NCI-H1417 (cell line): ENCODE data around the gene LRP1-AS.

ENCODE experiments used
- DNase-seq, 3 experiments: peaks; one replicate each; lab custom pipeline; 2025; lab: John Stamatoyannopoulos, UW

The LRP1-AS gene

DNA sequence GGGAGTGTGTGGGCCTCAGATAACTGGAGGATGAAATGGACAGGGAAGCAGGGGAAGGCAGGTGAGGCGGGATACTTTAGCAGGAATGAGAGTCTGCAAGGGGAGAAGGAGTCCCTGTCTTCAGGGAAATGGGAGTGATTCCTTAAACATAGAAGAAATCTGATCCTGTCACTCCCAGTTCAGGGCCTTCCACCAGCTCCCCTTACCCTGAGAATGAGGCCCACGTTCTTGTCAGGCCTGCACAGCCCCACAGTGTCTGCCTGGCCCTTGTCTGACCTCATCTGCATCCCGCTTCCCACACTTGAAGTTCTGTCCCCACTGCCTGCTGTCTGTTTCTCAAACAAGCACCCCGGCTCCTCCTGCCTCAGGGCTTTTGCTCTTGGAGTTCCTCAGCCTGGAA, 12.6 kb upstream of the LRP1-AS start:
- no peak for DNase-seq

DNA sequence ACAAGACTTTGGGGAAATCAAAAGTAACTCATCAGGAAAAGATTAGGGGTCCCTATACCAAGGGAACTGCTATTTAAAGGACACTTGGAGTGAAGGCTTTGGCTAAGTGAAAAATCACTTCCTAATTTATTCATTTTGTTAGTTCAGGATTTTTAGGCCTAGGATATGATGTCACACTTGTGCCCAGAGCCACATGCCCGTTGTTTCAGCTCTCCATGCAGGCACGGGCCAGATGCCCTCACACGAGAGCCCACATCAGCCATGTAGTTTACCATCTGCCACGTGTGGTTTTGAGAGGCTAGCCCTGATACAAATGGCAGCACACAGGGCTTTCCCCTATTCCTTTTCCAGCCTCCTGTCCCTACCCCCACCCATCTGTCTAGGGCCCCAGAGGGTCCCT, 11.9 kb upstream of the LRP1-AS start:
- no peak for DNase-seq

DNA sequence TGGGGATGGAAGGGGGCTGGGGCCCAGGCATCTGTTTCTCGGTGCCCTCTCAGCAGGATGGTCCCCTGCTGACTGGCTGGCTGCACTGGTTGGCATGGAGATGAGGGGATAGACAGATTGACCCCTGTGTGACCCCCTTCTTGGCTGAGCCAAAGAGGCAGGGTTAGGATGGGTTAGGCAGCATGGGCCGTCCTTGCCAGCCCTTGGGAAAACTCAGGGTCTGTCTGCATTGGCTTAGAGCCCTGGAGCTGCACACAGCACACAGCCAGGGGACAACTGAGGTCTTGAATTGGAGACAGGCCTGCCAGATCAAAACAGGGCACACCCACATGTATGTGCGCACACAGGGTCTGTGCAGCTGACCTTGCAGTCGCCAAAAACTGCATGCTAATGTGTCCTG, 11.2 kb upstream of the LRP1-AS start:
- DNase-seq, result no peak

DNA sequence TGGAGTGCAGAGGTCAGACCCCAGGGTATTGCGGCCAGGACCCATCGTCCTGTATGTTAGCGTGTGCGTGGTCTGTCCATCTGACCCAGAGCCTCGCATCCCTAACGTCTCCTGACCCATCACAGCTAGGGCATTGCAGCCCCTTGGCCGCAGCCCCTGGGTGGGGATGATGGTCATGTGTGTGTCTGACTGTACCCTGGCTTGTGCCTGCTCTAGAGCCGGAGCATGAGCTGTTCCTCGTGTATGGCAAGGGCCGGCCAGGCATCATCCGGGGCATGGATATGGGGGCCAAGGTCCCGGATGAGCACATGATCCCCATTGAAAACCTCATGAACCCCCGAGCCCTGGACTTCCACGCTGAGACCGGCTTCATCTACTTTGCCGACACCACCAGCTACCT, 10.8 kb upstream of the LRP1-AS start:
- DNase-seq, result no peak

DNA sequence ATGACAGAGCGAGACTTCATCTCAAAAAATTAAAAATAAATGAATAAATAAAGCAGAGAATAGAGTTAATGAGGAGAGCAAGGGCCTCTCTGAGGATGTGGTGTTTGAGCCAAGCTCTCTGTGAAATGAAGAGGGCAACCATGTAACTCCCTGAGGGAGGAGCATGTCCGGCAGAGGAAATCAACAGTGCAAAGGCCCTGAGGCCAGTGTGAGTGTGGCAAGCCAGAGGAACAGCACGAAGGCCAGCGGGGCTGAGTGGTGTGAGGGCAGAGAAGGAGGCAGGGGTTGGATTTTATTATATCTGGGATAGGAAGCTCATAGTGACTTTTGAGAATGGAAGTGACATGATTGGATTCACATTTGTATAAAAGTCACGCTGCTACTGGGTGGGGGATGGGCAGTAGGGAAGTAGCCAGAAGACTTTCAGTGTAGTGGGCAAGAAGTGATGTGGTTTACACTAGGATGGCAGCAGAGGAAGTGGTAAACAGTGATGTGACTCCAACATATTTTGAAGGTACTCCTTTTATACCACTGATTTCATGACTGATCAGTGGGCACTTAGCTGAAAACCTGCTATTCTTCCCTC, 10.3 kb upstream of the LRP1-AS start:
- DNase-seq, result no peak

DNA sequence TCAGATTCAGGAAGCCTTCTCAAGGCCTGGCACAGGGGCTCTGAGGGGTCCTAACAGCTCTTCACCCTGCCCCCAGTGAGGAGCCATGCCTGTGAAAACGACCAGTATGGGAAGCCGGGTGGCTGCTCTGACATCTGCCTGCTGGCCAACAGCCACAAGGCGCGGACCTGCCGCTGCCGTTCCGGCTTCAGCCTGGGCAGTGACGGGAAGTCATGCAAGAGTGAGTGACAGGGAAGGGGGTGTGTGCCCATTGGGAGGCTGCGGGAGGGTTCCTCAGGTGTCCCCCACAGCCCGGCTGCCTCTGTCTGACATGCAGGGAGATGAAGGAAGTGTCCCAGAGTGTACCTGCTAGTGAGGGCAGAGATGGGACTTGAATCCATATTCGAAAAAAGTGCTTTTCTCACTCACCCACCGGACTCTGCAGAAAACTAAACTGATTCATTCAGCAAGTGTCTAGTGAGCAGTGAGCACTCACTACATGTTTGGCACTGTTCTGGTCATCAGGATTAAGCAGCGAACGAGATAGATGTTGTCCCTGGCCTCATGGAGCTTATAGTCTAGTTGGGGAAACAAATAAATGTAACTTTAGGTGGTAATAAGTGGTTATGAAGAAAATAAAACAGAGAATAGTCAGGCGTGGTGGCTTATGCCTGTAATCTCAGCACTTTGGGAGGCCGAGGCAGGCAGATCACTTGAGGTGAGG, 9.4 kb upstream of the LRP1-AS start:
- no peak for DNase-seq

DNA sequence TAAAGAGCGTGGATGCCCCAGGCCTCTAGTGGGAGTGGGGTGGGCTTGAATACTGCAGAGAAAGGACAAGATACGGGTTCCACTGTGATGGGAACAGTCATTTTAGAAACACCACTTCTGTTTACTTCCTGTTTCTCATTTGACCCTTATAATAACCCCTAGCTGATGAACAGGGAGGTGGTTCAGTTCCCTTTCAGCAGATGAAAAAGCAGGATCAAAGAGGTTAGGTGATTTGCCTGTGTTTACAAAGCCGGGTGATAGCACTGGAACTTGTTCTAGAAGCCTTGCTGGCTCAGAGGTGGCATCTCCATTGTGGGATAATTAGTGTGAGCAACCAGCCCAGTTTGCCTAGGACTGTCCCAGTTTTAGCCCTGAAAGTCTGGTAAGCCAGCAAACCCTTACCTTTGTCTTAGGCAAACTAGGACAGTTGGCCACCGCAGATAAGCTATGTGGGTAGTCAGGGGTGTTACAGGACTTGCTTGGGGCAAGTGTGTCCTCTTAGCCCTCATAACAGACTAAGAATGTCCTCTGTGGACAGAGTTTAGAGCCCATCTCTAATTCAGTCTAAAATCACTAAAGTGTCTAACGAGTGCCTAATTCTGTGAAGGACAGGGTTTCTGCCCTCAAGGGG, 7.5 kb upstream of the LRP1-AS start:
- no peak for DNase-seq

DNA sequence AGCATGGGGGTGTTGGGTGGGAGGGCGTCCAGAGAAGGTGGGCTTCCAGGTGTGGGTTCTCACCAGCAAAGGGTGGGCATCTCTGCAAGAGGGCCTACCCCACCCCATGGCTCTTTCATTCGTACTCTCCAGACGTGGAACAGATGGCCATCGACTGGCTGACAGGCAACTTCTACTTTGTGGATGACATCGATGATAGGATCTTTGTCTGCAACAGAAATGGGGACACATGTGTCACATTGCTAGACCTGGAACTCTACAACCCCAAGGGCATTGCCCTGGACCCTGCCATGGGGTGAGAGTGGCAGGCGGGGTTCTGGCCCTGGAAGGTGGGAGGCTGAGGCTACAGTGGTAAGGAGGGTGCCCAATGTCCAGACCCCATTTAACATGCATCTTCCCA, 6.7 kb upstream of the LRP1-AS start:
- no peak for DNase-seq

DNA sequence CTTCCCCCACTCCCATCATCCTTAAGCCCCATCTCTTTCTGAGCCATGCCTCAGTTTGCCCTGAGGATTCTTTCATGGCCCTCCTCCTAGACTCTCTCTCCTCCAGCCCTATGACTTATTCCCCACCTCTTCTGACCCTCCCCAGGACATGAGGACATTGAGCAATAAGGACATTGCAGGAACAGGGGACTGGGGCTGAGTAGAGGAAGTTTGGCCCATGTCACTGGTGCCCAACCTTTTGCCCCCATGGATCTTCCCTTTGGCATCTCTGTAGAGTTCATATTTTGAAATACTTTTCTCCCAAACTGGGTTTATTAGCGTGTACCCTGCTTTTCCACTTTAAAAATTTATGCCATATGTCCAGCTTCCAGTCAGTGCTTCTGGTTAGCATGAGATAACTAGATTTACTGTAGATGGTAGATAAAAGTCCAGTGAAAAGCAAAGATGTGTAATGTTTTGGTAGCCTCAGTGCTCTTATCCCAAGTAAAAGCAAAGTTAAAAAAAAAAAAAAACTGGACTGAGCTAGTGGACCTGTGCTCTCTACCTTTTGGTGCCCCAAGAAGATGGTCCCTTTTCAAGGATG, 6.1 kb upstream of the LRP1-AS start:
- DNase-seq, result no peak

DNA sequence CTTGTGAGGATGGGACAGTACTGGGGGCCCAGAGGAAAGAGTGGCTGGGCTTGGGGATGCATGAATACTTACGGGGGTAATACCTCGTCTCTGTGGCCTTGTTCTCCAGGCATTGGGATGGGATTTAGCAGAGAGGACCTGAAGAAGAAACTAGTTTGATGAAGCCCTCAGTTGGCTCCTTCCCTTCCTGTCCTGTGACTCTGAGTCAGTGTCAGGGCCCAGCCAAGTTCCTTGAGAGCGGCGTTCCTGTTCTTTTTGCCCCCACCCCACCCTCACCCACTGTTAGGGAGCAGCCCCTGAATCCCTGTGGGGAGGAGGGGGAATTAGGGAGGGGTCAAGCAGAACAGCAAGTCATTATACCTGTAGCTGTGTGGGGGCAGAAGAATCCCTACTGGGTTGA, 5.2 kb upstream of the LRP1-AS start:
- DNase-seq, result no peak

DNA sequence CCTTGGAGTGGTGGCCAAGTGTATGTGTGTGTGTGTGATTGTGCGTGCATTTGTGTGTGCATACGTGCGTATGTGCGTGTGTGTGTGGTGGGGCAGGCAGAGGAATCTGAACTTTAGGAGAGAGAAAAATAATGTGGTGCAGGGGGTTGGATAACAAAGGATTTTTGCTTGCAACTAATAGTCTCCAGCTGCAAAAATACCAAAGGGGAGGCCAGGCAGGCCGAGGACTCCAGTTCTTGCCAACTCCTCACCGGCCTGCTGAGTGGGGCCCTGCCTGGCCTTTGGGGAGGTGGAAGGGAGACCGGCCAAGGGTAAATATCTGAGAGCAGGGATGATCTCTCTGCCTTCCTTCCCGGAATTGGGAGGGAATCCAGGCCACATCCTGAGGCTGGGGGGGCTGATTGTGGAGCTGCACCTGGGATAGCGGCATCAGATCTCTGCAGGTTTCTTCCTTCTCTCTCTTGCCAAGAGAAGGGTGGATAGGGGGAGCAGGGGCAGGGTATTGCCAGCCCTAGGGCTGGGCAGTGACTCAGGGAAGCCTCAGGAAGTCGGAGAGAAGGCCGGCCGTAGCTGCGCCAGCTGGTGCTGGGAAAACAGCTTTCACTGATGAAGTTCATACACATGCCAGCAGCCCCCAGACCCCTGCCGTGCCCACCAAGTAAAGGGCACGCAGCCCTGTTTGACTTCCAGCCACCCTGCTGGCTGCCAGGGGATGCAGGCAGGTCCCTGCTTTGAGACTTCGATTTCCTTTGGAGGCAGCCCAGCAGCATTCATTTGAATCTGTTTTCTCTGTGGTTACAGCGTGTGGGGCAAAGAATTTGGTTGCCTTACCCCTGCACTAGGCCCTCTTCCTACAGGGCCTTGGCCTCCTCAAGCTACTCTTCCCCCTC, 4.6 kb upstream of the LRP1-AS start:
- DNase-seq, result peak in 2 of 3 experiments; percentile 37 to 50

DNA sequence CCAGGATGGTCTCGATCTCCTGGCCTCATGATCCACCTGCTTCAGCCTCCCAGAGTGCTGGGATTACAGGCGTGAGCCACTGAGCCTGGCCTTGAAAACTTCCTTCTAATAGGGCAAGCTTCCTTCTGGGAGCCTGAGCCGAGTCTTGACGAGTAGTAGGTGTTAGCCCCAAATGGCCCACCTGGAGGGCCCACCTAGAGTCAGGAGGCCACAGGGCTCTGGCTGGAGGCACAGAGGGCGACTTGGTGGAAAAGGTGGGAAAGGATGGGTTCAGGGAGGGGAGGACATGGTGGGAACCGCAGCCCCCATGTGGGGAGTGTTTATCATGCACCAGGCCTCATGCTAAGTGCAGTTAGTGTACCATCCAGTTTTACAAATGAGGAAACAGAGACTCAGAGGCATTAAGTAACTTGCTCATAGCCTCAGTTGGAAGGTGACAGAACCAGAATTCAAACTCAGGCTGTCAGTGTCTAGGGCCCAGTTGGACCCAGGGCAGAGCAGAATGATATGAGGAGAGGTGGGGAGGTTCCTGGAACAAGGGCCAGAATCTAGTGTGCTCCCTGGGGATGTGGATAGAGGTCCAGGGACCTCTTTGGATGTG, 3.1 kb upstream of the LRP1-AS start:
- DNase-seq, result no peak

DNA sequence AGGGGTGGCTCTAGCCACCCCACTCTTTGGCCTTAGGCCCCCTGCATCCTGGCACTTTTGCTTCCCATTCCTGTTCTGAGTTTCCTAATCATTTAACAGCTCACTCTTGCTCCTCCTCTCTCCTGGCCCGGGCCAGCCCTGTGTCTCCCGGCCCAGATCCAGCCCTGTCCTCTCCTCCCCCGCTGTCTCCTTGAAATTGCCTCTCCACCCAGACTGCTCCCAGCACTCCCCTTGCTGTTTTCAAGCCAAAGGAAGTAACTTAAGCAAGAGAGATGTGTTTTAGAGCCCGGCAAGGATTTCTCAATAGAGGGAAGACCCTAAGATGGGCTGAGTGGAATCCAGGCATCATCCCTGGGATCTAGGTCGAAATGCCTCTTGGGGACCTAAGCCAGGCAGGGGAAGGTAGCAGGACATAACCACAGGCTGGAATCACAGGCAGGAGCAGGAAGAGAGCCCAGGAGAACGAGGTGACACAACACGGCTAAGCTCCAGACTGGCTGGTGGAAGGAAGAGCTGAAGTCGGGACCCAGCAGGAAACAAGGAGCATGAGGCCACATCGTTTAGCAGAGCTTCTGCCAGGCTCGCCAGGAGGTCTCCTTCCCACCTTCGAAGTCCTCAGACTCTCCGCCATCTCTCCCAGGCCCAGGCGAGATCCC, 2.0 kb upstream of the LRP1-AS start:
- DNase-seq, result no peak

DNA sequence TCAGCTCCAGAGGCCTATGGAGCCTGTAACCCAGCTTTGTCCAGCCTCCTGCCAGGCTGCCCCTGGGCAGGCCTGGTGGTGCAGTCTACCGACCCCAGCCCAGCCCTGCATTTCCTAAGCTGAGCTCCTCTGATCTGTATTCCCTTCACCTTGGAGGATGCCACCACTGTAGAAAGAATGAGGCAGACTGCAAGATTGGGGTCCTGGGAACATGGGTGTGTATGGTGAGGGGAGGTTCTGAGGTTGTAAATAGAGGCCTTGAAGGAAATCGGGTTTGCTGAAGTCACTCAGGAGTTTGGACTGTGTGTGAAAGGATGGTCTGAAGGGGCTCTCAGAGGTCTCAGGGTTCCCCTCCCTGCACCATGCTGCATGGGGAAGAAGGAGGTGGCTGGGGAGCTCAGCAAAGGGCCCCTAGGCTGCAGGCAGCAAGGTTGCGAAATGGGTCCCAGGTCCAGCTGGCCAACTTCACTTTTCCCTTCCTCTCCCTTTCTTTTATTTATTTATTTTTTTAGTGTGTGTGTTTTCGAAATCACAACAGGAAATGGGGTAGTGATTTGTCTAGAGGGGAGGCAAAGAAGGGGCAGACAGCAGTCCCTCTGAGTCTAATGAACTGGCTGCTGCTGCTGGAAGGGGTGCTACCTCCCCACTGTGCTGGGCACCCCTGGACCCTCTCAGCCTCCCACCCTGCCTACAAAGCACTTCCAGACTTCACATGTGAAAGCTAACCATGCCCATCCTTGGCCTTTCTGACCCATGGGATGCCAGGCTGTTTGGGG, 1.2 kb upstream of the LRP1-AS start:
- no peak for DNase-seq

DNA sequence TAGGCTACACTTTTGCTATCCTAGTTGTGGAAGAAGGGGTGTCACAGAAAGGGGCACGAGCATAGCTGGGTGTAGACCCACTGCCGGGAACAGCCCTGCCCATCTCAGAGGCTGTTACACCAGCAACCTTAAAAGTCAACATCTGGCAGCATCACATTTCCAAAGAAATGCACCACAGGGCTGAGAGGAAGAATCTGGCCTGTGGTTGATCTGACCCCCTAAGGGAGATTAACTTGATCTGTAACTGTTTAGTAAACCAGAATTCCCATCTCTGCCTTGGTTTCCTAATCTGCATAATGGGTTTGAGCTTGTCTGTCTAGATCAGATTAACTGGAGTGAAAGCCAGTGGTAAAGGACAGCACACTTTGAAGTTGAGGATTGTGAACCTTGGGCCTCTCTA, 1.3 kb downstream of the LRP1-AS start:
- DNase-seq, result no peak

DNA sequence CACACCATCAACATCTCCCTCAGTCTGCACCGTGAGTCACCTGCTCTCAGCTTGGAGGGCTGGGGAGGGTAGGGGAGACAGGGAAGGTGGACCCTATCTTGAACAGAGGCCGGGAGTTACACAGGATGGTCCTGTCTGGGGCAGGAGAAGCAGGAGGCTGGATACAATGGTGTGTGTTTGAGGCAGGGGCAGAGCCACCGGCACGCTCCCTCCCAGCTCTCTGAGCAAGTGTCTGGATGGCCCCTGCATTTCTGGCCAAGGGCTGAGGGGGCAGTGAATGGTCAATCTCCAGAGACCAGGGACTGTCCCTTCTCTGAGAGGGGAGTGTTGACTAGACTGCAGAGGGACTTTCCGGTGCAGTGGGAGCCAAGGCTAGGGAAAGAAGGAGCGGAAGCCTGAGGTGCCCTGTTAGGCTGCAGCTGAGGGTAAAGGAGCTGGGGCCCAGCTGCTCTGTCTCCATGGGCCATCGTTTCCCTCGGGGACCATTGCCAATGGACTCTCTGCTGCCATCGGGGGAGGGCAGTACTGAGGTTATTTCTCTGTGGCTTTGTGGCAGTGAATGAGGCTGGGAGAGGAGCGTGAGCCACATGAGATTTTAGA, 1.9 kb downstream of the LRP1-AS start:
- DNase-seq, result no peak

DNA sequence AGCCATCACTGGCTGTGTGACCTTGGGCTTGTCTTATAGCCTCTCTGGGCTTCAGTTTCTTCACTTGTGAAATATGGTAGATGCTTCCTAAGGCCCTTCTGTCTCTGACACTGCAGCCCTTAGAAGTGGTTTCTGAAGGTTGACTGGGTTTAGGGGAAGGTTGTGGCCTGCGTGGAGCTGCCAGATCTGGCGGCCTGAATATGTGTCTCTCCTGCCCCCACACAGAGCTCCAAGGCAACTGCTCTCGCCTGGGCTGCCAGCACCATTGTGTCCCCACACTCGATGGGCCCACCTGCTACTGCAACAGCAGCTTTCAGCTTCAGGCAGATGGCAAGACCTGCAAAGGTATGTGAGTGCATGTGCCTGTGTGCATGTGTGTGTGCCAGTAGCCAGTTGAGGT, 4.0 kb downstream of the LRP1-AS start:
- DNase-seq, result no peak

DNA sequence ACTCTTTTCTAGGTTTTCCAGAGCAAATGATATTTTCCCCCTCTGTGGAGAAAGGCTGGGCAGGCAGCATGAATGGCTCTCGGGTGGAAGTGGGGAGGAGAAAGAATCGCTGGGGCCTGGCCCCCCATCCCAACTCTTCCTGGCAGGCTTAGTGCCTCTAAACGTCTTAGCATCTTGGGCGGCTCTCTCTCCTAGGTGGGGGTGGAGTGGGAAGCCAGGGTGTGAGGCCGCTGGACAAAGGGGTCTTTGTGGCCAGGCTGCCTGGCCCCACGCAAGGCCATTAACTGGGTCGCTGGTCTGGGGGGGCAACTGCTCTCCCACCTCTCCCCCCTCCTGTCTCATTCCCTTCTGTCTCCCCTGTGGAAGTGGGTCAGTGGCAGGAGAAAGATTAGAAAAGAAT, 4.7 kb downstream of the LRP1-AS start:
- DNase-seq, result no peak

DNA sequence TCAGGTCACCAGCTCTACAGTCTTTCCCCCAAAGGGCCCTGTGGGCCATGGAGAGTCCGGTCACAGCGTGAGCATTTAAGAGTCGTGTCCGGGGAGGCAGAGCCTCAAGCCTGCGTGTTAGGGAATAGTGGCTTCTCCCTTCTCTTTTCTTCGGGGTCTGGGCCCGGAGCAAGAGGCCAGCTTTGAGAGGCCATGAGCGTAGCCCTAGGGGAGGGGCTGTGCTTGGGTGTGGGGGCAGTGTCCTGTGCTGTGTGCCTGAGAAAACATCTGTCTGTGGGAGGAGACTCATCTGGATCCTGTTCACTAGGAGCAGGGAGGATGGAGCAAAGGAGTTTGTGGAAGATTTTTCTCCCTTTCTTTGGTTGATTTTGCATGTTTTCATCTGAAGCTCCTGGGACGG, 5.3 kb downstream of the LRP1-AS start:
- no peak for DNase-seq

DNA sequence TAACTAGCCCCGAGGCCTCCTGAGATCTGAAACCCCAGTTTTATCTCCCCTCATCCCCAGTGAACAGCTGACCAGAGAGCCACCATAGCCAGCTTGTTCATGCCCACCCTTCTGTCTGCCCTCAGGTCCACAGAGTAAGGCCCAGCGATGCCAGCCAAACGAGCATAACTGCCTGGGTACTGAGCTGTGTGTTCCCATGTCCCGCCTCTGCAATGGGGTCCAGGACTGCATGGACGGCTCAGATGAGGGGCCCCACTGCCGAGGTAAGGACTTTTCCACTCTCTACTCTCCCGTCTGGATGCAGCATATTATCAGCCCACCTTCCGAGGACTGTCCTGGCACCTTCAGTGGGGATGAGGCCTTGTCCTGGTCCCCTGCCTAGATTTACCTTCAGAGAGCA, 6.2 kb downstream of the LRP1-AS start:
- DNase-seq, result no peak
